ENCODE measurements around the gene PCNX2.

DNA sequence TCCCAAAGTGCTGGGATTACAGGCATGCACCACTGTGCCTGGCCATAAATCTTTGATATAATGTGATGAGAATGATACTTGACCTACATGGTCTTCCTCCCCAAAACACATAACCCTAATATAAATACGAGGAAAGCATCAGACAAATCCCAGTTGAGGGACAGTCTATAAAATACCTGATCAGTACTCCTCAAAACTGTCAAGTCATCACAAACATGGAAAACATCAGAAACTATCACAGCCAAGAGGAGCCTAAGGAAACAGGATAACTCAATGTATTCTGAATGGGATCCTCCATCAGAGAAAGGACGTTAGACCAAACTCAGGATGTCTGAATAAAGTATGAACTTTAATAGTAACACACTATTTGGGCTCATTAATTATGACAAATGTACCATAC is 172.7 kb downstream of the PCNX2 start:
- TF ChIP-seq, protein P1, sequence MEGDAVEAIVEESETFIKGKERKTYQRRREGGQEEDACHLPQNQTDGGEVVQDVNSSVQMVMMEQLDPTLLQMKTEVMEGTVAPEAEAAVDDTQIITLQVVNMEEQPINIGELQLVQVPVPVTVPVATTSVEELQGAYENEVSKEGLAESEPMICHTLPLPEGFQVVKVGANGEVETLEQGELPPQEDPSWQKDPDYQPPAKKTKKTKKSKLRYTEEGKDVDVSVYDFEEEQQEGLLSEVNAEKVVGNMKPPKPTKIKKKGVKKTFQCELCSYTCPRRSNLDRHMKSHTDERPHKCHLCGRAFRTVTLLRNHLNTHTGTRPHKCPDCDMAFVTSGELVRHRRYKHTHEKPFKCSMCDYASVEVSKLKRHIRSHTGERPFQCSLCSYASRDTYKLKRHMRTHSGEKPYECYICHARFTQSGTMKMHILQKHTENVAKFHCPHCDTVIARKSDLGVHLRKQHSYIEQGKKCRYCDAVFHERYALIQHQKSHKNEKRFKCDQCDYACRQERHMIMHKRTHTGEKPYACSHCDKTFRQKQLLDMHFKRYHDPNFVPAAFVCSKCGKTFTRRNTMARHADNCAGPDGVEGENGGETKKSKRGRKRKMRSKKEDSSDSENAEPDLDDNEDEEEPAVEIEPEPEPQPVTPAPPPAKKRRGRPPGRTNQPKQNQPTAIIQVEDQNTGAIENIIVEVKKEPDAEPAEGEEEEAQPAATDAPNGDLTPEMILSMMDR (IDR thresholded peaks at IDR 0.05) = no peak
- no peak for TF ChIP-seq POLR2A (IDR thresholded peaks at IDR 0.05)

All from heart left ventricle (tissue), 13 donors.